ENCODE measurements around the gene KIZ.
"Not testable (repeated sequence)": the region's sequence is repeated elsewhere in the genome, so short reads cannot be mapped to it uniquely, and the experiment has no call there.

KIZ gene

GRCh38 chr20:21141825-21142224, 15.9 kb downstream of the KIZ start:
- DNase-seq, result no peak

GRCh38 chr20:21143194-21143890, 17.5 kb downstream of the KIZ start:
- DNase-seq, result no peak

- no peak for DNase-seq
Measured at GRCh38 chr20:21145424-21145823, 19.5 kb downstream of the KIZ start.

- no peak for DNase-seq
Measured at GRCh38 chr20:21146215-21146614, 20.3 kb downstream of the KIZ start.

GRCh38 chr20:21147593-21147992, 21.7 kb downstream of the KIZ start:
- DNase-seq, result no peak

GRCh38 chr20:21149344-21149743, 23.5 kb downstream of the KIZ start:
- DNase-seq, result no peak

- DNase-seq, result no peak
Measured at GRCh38 chr20:21151791-21152190, 25.9 kb downstream of the KIZ start.

- DNase-seq, result no peak
Measured at GRCh38 chr20:21154692-21155091, 28.8 kb downstream of the KIZ start.

- DNase-seq, result no peak
Measured at GRCh38 chr20:21155268-21155667, 29.4 kb downstream of the KIZ start.

- no peak for DNase-seq
Measured at GRCh38 chr20:21156266-21156665, 30.4 kb downstream of the KIZ start.

- DNase-seq, result no peak
Measured at GRCh38 chr20:21157006-21157405, 31.1 kb downstream of the KIZ start.

- no peak for DNase-seq
Measured at GRCh38 chr20:21159658-21160380, 33.9 kb downstream of the KIZ start.

GRCh38 chr20:21161926-21162325, 36.0 kb downstream of the KIZ start:
- no peak for DNase-seq

GRCh38 chr20:21162631-21163030, 36.7 kb downstream of the KIZ start:
- DNase-seq, result no peak

- peak; percentile 96 to 97 for DNase-seq
Measured at GRCh38 chr20:21166801-21167200, 40.9 kb downstream of the KIZ start.

GRCh38 chr20:21167261-21167660, 41.4 kb downstream of the KIZ start:
- DNase-seq, result peak in 1 of 2 experiments; percentile 69

- not testable (repeated sequence) for DNase-seq
Measured at GRCh38 chr20:21168061-21168460, 42.2 kb downstream of the KIZ start.

GRCh38 chr20:21172626-21173025, 46.7 kb downstream of the KIZ start:
- DNase-seq, result no peak

GRCh38 chr20:21173485-21173884, 47.6 kb downstream of the KIZ start:
- no peak for DNase-seq

- DNase-seq, result no peak
Measured at GRCh38 chr20:21174516-21175239, 48.8 kb downstream of the KIZ start.

- no peak for DNase-seq
Measured at GRCh38 chr20:21175433-21175832, 49.6 kb downstream of the KIZ start.

- DNase-seq, result no peak
Measured at GRCh38 chr20:21177767-21178166, 51.9 kb downstream of the KIZ start.

GRCh38 chr20:21179757-21180156, 53.9 kb downstream of the KIZ start:
- no peak for DNase-seq

GRCh38 chr20:21180248-21180647, 54.4 kb downstream of the KIZ start:
- DNase-seq, result no peak
